SK-N-SH (cell line): ENCODE data around the gene GNG13. TPM values are rescaled to one million over a fixed set of nuclear protein-coding genes. Genes with fewer than 3 reads are reported as not detected.

Experiments used
- CTCF ChIA-PET: fragments of 300-600, 350-600 bp; formaldehyde crosslinking; extraction: SDS; loops from one replicate; lab custom pipeline; 2021; lab: Yijun Ruan, JAX
- POLR2A ChIA-PET: fragments of 350-600 bp; sonication (Branson Sonifier 250); formaldehyde crosslinking; extraction: SDS; loops from one replicate; lab custom pipeline; 2020; ENCODE audit warnings: antibody characterized with exemption, inconsistent platforms; lab: Yijun Ruan, JAX
- DNase-seq: peaks from one replicate; pipeline ENCODE4 v3.0.0; 2012
- H2AFZ ChIP-seq: fragments of 200-600 bp; sonication (generic); 2 replicates; pipeline ENCODE4 v1.8.1; 2016; ENCODE audit warnings: antibody characterized with exemption, mild to moderate bottlenecking, low read depth
- H3F3A ChIP-seq: fragments of 200-600 bp; sonication (generic); replicated peaks from 2 replicates; pipeline ENCODE3; 2016; ENCODE audit warnings: antibody characterized with exemption, mild to moderate bottlenecking; ENCODE audit not compliant: insufficient read depth
- H3K27ac ChIP-seq, 2 experiments: fragments of 200-500 bp in 1 of 2; fragments of 200-600 bp in 1 of 2; sonication (Bioruptor generic) in 1 of 2; sonication (generic), shearing (Covaris generic) in 1 of 2; 2 replicates each; pipeline versions ENCODE4 v1.5.1 to v1.6.1; 2014 to 2016; ENCODE audit warnings: low read depth in 2 of 2, inconsistent platforms in 1 of 2, low read length in 1 of 2, mild to moderate bottlenecking in 1 of 2, mixed read lengths in 1 of 2
- H3K27me3 ChIP-seq: fragments of 200-600 bp; sonication (generic), shearing (Covaris generic); 2 replicates; pipeline ENCODE4 v1.6.1; 2016; ENCODE audit warnings: mixed run types; ENCODE audit not compliant: insufficient read depth
- H3K36me3 ChIP-seq, 2 experiments: fragments of 200-500 bp in 1 of 2; fragments of 200-600 bp in 1 of 2; sonication (Bioruptor generic) in 1 of 2; sonication (generic) in 1 of 2; replicated peaks in 1 of 2; 2 replicates each; pipeline versions ENCODE3 to v1.5.1; 2014 to 2016; ENCODE audit warnings: low read length in 1 of 2, mild to moderate bottlenecking in 1 of 2; ENCODE audit not compliant: insufficient read depth in 2 of 2, control insufficient read depth in 1 of 2
- H3K4me1 ChIP-seq, 2 experiments: fragments of 200-500 bp in 1 of 2; fragments of 200-600 bp in 1 of 2; sonication (Bioruptor generic) in 1 of 2; sonication (generic), shearing (Covaris generic) in 1 of 2; 2 replicates each; pipeline versions ENCODE4 v1.5.1 to v1.6.1; 2014 to 2016; ENCODE audit warnings: low read depth in 1 of 2, low read length in 1 of 2, mixed run types in 1 of 2; ENCODE audit not compliant: insufficient read depth in 2 of 2, control insufficient read depth in 1 of 2
- H3K4me2 ChIP-seq: fragments of 200-600 bp; sonication (generic), shearing (Covaris generic); 2 replicates; pipeline ENCODE4 v1.6.1; 2017; ENCODE audit warnings: mixed run types
- H3K4me3 ChIP-seq, 2 experiments: fragments of 200-500 bp in 1 of 2; fragments of 200-600 bp in 1 of 2; sonication (Bioruptor generic) in 1 of 2; sonication (generic), shearing (Covaris generic) in 1 of 2; 2 replicates each; pipeline versions ENCODE4 v1.5.1 to v1.8.1; 2014 to 2016; ENCODE audit warnings: low read depth in 2 of 2, inconsistent platforms in 1 of 2, low read length in 1 of 2, mild to moderate bottlenecking in 1 of 2, mixed read lengths in 1 of 2, moderate library complexity in 1 of 2
- H3K79me2 ChIP-seq: fragments of 200-600 bp; sonication (generic); 2 replicates; pipeline ENCODE4 v1.8.1; 2017; ENCODE audit warnings: mild to moderate bottlenecking; ENCODE audit not compliant: insufficient read depth
- H3K9ac ChIP-seq: fragments of 200-600 bp; sonication (generic); 2 replicates; pipeline ENCODE4 v1.6.1; 2017; ENCODE audit warnings: mixed run types
- H3K9me2 ChIP-seq: fragments of 200-600 bp; sonication (generic); 2 replicates; pipeline ENCODE4 v1.6.1; 2017; ENCODE audit warnings: mixed run types
- H3K9me3 ChIP-seq: fragments of 200-600 bp; sonication (generic); 2 replicates; pipeline ENCODE4 v1.6.1; 2017; ENCODE audit warnings: mixed run types, mild to moderate bottlenecking, moderate library complexity
- H4K20me1 ChIP-seq: fragments of 200-600 bp; sonication (generic); 2 replicates; pipeline ENCODE4 v1.6.1; 2017; ENCODE audit warnings: mild to moderate bottlenecking, mixed run types; ENCODE audit not compliant: insufficient read depth
- GABPA ChIP-seq: IDR thresholded peaks from 2 replicates; pipeline ENCODE4 v1.4.0; 2012; ENCODE audit warnings: low read depth, mild to moderate bottlenecking
- NFIC ChIP-seq: IDR thresholded peaks from 2 replicates; pipeline ENCODE4 v1.4.0; 2012; ENCODE audit warnings: borderline replicate concordance
- NRF1 ChIP-seq: IDR thresholded peaks from 2 replicates; pipeline ENCODE4 v1.6.1; 2012; ENCODE audit warnings: low read depth, mild to moderate bottlenecking, low read length
- TCF12 ChIP-seq: IDR thresholded peaks from 2 replicates; pipeline ENCODE4 v1.4.0; 2012
- TEAD4 ChIP-seq: IDR thresholded peaks from 2 replicates; pipeline ENCODE4 v1.4.0; 2012; ENCODE audit warnings: mild to moderate bottlenecking, borderline replicate concordance; ENCODE audit not compliant: insufficient read depth
- WGBS: methylation state at CpG from one replicate; pipeline ENCODE4 v1.1.6; 2017; ENCODE audit warnings: low lambda C conversion rate; 5-methylcytosine and 5-hydroxymethylcytosine counted together
- polyA plus RNA-seq, 3 experiments: library from polyadenylated mRNA; depleted of rRNA; stranded (reverse); fragments of >200 nt; gene quantifications; 2 replicates each; pipeline ENCODE4 v1.2.3, GENCODE V29; 2012
- TF ChIP-seq, protein P1 (sequence below): IDR thresholded peaks from 2 replicates; pipeline ENCODE4 v1.4.0; 2012; ENCODE audit warnings: low read depth, borderline replicate concordance
- TF ChIP-seq, protein P2 (sequence below): IDR thresholded peaks from 2 replicates; pipeline ENCODE4 v1.6.1; 2012; ENCODE audit warnings: mild to moderate bottlenecking, low read depth, low read length, moderate library complexity
- TF ChIP-seq, protein P3 (sequence below): IDR thresholded peaks from 2 replicates; pipeline ENCODE4; 2012
- TF ChIP-seq, protein P4 (sequence below): IDR thresholded peaks from 2 replicates; pipeline ENCODE4 v1.4.0; 2012; ENCODE audit warnings: low read depth

Gene GNG13
- polyA plus RNA-seq, 1 of the 3 experiments (the other 2 are of a cell fraction), result not detected

DNA sequence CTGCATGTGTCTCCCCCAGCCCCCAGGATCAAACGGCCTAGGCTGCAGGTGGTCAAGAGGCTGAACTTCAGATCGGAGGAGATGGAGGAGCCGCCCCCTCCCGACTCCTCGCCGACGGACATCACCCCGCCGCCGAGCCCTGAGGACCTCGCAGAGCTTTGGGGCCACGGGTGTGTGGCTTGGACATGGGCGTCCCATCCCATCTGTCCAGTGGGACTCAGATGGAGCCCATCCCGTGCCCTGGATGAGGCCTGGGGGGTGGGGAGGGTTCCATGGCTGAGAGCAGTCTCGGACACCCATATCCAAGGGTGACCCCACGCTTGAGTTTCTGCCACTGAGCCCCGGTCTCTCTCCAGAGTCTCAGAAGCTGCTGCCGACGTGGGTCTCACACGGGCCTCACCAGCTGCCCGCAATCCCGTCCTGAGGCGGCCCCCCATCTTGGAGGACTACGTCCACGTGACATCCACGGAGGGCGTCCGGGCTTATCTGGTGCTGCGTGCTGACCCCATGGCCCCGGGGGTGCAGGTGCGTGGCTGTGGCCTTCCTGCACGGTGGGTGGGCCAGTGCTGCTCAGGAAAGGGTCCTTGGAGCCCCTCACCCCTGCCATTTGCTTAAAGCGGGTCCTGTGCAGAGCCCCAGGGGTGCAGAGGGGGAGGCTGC is 11.2 kb downstream of the GNG13 start:
- no peak overlapping the region for H3K27ac ChIP-seq
- no peaks in the 10 kb centered on the region for H3K9me2 ChIP-seq
- peaks cover 0 to 19% of the 10 kb centered on the region in 2 experiments; a peak in 1 of 4 replicates for H3K4me1 ChIP-seq
- peaks cover 23% of the 10 kb centered on the region; the same call in 1 of the 2 replicates for H4K20me1 ChIP-seq
- 47% methylated on average over 22 of the region's 33 CpGs for WGBS
- no peaks in the 10 kb centered on the region for H3F3A ChIP-seq
- no peak overlapping the region for H2AFZ ChIP-seq
- DNase-seq, result no peak
- peak overlapping the region; percentile 70 for H3K9ac ChIP-seq
- H3K4me2 ChIP-seq, result peak overlapping the region; percentile 92
- H3K4me3 ChIP-seq, result peak overlapping the region; percentile 79 to 84
- H3K9me3 ChIP-seq, result no peaks in the 10 kb centered on the region
- no peaks in the 10 kb centered on the region for H3K27me3 ChIP-seq
- peaks cover 0 to 16% of the 10 kb centered on the region in 2 experiments for H3K36me3 ChIP-seq
- TF ChIP-seq GABPA (no peak), TEAD4 (no peak), NFIC (no peak)
- TF ChIP-seq, protein P1, sequence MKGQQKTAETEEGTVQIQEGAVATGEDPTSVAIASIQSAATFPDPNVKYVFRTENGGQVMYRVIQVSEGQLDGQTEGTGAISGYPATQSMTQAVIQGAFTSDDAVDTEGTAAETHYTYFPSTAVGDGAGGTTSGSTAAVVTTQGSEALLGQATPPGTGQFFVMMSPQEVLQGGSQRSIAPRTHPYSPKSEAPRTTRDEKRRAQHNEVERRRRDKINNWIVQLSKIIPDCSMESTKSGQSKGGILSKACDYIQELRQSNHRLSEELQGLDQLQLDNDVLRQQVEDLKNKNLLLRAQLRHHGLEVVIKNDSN, result no peak
- TF ChIP-seq, protein P2, sequence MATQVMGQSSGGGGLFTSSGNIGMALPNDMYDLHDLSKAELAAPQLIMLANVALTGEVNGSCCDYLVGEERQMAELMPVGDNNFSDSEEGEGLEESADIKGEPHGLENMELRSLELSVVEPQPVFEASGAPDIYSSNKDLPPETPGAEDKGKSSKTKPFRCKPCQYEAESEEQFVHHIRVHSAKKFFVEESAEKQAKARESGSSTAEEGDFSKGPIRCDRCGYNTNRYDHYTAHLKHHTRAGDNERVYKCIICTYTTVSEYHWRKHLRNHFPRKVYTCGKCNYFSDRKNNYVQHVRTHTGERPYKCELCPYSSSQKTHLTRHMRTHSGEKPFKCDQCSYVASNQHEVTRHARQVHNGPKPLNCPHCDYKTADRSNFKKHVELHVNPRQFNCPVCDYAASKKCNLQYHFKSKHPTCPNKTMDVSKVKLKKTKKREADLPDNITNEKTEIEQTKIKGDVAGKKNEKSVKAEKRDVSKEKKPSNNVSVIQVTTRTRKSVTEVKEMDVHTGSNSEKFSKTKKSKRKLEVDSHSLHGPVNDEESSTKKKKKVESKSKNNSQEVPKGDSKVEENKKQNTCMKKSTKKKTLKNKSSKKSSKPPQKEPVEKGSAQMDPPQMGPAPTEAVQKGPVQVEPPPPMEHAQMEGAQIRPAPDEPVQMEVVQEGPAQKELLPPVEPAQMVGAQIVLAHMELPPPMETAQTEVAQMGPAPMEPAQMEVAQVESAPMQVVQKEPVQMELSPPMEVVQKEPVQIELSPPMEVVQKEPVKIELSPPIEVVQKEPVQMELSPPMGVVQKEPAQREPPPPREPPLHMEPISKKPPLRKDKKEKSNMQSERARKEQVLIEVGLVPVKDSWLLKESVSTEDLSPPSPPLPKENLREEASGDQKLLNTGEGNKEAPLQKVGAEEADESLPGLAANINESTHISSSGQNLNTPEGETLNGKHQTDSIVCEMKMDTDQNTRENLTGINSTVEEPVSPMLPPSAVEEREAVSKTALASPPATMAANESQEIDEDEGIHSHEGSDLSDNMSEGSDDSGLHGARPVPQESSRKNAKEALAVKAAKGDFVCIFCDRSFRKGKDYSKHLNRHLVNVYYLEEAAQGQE, result no peak
- TF ChIP-seq, all 33 proteins: peak for 0
- ChIA-PET POLR2A (interaction anchor here (0.7 to 2.2 kb wide), 2 partner anchors 11 to 68 kb away, joined by 4 to 18 read pairs; partner anchors contain the start of genes ANTKMT and GNG13), CTCF (interaction anchor here (0.9 to 8.9 kb wide), 2 partner anchors 75 to 122 kb away, joined by 4 to 127 read pairs; partner anchors contain the start of genes METRN and RHOT2)
- H3K79me2 ChIP-seq, result peaks cover 31% of the 10 kb centered on the region

DNA sequence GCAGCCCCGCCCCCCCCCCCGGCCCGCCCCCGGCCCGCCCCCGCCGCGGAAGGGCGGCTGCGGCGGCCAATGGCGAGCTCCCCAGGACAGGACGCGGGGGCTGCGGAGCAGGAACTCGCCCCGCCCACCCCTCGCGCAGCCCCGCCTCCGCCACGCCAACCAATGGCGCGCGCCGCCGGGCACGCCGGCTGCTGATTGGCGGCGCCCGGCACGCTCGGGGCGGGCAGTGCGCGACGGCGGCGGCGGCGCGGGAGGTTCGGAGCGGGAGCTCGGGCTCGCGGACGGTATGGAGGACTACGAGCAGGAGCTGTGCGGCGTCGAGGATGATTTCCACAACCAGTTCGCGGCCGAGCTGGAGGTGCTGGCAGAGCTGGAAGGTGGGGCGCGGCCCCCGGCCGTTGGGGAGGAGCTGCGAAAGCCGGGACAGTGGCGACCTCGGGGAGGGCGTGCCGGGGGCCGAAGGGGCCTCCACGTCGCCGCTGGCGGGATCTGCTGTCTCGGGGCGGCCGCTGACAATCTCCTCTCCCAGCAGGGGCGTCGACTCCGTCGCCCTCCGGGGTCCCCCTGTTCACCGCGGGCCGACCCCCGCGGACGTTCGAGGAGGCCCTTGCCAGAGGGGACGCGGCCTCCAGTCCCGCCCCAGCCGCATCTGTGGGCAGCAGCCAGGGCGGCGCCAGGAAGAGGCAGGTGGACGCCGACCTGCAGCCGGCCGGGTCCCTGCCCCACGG is 12.0 kb downstream of the GNG13 start, which contains the start of gene CHTF18:
TSS of gene CHTF18 (plus strand) at position 222 of the 728 bp plus-strand sequence. CDS start at position 287, 65 bp downstream.
- 0% methylated on average over 26 of the region's 97 CpGs for WGBS
- ChIA-PET POLR2A (interaction anchor here (0.6 to 2.2 kb wide), 6 partner anchors 11 to 430 kb away, joined by 3 to 18 read pairs (median 4); partner anchors contain the start of genes ANTKMT, CIAO3 and GNG13), CTCF (interaction anchor here (0.9 to 8.9 kb wide), 2 partner anchors 74 to 78 kb away, joined by 3 to 127 read pairs; partner anchors contain the start of gene METRN)
- Histone ChIP-seq H4K20me1 (peaks cover 23% of the 10 kb centered on the region; the same call in 1 of the 2 replicates), H3K36me3 (peaks cover 0 to 16% of the 10 kb centered on the region in 2 experiments), H3K9me3 (no peaks in the 10 kb centered on the region), H3K27me3 (no peaks in the 10 kb centered on the region), H3K4me1 (peaks cover 0 to 19% of the 10 kb centered on the region in 2 experiments; a peak in 1 of 4 replicates), H3K9ac (peak within 1 kb of the TSS; percentile 83), H3K4me2 (peak within 1 kb of the TSS; percentile 100), H3K27ac (peak within 1 kb of the TSS in 1 of 2 experiments; percentile 76; a peak in 2 of 4 replicates), H3K9me2 (no peaks in the 10 kb centered on the region), H3K79me2 (peaks cover 31% of the 10 kb centered on the region), H2AFZ (peak within 1 kb of the TSS; percentile 83), H3K4me3 (peak within 1 kb of the TSS; percentile 84 to 91), H3F3A (no peaks in the 10 kb centered on the region)
- DNase-seq, result peak; percentile 100
- TF ChIP-seq, protein P1, result no peak
- TF ChIP-seq, protein P2, result no peak
- no peak for TF ChIP-seq TCF12
- TF ChIP-seq NRF1, result peak; percentile 49; the same call in 1 of the 2 replicates
- TF ChIP-seq, protein P3, sequence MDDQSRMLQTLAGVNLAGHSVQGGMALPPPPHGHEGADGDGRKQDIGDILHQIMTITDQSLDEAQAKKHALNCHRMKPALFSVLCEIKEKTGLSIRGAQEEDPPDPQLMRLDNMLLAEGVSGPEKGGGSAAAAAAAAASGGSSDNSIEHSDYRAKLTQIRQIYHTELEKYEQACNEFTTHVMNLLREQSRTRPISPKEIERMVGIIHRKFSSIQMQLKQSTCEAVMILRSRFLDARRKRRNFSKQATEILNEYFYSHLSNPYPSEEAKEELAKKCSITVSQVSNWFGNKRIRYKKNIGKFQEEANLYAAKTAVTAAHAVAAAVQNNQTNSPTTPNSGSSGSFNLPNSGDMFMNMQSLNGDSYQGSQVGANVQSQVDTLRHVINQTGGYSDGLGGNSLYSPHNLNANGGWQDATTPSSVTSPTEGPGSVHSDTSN, result peak; percentile 91
- peak; percentile 57; the same call in 1 of the 2 replicates for TF ChIP-seq GABPA
- TF ChIP-seq, protein P4, sequence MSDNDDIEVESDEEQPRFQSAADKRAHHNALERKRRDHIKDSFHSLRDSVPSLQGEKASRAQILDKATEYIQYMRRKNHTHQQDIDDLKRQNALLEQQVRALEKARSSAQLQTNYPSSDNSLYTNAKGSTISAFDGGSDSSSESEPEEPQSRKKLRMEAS, result peak; percentile 47; the same call in 1 of the 2 replicates
